GM18868 (cell line): ENCODE data around the gene RLN3.
"Not testable (repeated sequence)": the region's sequence is repeated elsewhere in the genome, so short reads cannot be mapped to it uniquely, and the experiment has no call there.

Experiments
- ATAC-seq: cut with Tn5 transposase; IDR thresholded peaks from one replicate; pipeline ENCODE4 v1.9.1; 2021; ENCODE audit warnings: mild to moderate bottlenecking, moderate library complexity; ENCODE audit not compliant: unreplicated experiment

RLN3 gene

DNA sequence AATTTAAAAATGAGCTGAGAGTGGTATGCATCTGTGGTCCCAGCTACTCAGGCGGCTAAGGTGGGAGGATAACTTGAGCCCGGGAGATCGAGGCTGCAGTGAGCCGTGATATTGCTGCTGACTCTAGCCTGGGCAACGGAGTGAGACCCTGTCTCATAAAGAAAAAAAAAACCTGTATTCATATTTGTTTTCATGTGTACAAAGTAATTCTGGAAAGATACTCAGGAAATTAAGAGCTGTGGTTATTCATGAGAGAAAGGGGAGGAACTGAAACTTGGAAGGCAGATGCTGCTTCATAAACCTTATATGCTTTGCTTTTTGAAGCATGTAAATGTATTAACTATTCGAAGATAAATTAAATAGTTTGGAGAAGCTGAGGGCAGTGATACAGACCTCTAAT is 8.8 kb upstream of the RLN3 start:
- ATAC-seq: no peak

DNA sequence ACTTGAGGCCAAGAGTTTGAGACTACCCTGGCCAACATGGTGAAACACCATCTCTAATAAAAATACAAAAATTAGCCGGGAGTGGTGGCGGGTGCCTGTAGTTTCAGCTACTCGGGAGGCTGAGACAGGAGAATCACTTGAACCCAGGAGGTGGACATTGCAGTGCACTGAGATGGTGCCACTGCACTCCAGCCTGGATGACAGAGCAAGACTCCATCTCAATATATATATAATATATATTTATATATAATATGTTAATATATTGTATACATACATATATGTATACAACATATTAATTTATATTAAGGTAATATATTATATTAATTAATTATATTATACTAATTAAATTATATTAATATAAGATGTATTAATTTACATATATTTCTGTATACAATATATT is 8.2 kb upstream of the RLN3 start:
- not testable (repeated sequence) for ATAC-seq

DNA sequence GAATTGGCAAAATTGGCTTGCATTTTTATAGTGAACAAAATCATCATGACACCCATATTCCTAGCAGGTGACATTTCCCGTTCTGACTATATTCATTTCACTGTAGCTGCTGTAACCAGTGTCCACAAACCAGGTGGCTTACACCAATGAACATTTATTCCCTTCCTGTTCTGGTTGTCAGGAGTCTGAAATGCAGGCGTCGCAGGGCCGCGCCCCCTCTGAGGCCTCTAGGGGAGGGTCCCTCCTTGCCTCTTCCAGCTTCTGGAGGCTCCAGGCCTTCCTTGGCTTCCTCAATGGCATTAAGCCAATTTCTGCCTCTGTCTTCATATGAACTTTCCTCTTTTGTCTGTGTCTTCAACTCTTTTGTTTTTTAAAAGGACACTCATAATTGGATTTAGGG is 6.5 kb upstream of the RLN3 start:
- ATAC-seq: no peak

DNA sequence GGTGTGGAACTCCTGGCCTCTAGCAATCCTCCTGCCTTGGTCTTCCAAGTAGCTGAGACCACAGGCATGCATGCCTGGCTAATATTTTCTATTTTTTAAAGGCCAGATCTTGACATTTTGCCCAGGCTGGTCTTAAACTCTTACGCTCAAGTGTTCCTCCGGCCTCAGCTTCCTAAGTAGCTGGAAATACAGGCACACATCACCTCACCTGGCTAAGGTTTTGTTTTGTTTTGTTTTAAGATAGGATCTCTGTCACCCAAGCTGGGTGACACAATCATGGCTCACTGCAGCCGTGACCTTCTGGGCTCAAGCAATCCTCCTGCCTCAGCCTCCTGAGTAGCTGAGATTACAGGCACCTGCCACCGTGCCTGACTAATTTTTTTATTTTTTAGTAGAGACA is 5.5 kb upstream of the RLN3 start:
- ATAC-seq: no peak

DNA sequence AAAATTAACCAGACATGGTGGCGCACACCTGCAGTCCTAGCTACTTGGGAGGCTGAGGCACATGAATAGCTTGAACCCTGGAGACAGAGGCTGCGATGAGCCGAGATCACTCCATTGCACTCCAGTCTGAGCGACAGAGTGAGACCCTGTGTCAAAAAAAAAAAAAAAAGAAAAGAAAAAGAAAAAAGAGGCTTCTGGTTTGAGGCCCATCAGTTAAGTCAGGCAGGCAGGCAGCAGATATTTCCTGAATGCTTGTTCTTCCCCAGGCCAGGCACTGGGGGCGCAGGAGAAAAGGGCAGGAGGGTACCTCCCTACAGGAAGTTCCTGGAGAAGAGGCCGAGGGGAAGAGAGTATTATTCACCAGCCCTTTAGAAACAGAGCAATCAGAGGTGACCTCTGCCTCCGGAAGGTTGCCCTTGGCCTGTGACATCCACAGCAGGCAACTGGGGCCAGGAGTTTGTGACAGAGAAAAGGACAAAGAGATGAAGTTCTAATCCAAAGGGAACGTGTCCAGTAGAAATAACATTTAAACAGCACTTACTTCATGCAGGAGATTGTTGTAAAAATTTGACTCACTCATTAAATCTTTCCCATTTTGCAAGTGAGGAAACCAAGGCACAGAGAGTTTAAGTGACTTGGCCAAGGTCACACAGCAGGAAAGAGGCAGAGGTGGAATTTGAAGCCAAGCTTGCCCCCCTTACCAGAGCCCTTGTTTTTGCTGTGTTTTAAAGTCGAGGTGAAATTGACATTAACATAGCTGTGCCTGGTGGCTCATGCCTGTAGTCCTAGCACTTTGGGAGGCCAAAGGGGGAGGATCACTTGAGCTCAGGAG is 4.3 kb upstream of the RLN3 start:
- no peak for ATAC-seq

DNA sequence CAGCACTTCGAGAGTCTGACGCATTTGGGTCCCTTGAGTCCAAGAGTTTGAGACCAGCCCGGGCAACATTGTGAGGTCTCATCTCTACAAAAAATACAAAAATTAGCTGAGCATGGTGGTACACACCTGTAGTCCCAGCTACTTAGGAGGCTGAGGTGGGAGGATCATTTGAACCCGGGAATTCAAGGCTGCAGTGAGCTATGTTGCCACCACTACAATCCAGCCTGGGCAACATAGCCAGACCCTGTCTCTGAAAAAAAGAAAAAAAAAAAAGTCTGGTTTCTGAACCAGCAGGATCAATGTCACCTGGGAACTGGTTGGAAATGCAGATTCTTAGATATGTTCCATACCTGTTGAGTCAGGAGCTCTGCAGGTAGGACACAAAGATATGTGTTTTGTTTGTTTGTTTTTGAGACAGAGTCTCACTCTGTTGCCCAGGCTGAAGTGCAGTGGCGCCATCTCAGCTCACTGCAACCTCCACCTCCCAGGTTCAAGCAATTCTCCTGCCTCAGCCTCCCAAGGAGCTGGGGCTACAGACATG is 1.2 kb upstream of the RLN3 start:
- not testable (repeated sequence) for ATAC-seq

DNA sequence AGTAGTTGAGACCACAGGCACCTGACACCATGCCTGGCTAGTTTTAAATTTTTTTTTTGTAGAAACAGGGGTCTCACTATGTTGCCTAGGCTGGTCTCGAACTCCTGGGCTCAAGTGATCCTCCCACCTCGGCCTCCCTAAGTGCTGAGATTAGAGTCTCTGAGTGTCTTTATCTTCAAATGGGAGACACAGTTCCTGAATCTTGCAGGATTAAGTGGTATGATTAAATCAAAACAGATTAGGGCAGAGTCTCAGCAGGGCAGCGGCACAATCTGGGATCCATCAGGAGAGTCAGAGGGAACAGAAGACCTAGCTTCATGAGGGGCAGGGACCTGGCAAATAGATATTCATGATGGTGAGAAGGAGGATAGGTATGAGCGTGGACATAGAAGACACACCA is 953 bp downstream of the RLN3 start:
- ATAC-seq: no peak

DNA sequence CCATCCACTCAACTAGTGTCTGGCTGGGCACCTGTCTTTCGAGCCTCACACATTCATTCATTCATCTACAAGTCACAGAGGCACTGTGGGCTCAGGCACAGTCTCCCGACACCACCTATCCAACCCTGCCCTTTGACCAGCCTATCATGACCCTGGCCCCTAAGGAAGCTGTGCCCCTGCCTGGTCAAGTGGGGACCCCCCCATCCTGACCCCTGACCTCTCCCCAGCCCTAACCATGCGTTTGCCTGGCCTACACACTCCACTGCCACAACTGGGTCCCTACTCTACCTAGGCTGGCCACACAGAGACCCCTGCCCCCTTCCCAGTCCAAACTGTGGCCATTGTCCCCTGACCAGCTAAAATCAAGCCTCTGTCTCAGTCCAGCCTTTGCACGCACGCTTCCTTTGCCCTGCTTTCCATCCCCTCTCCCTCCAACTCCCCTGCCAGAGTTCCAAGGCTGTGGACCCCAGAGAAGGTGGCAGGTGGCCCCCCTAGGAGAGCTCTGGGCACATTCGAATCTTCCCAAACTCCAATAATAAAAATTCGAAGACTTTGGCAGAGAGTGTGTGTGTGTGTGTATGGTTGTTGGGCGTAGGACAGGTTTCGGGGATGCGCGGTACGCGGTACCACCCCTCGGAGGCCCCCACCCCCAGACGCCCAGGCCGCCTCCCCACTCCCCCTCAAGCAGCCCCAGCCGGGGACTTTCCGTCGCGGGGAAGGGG is 3.2 kb downstream of the RLN3 start:
- ATAC-seq: no peak

DNA sequence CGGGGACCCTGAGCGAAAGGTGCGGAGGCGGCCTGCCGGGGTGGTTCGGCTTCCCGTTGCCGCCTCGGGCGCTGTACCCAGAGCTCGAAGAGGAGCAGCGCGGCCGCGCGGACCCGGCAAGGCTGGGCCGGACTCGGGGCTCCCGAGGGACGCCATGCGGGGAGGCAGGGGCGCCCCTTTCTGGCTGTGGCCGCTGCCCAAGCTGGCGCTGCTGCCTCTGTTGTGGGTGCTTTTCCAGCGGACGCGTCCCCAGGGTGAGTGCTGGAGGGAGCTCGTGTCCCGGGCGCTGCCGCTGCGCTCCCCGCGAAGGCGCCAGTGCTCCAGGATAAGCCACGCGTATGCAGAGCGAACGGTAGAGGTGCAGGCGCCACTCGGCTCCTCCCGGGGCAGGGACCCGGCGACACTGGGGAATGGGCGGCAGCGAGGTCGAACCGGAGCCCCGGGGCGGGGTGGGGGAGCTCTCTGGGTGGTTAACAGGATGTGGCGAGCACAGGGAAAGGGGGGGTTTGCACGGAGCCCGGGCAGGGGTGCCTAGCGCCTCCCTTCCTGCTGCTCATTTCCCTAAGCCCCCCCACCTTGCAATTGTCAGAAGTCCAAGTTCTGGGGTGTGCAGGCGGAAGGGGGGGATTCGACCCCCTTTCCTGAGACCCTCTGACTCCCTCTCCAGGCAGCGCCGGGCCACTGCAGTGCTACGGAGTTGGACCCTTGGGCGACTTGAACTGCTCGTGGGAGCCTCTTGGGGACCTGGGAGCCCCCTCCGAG is 4.0 kb downstream of the RLN3 start, which contains the start of gene IL27RA:
IL27RA (plus strand) TSS at position 44 of the 762 bp plus-strand sequence; CDS start at position 155, 111 bp downstream.
- peak; percentile 50 for ATAC-seq

DNA sequence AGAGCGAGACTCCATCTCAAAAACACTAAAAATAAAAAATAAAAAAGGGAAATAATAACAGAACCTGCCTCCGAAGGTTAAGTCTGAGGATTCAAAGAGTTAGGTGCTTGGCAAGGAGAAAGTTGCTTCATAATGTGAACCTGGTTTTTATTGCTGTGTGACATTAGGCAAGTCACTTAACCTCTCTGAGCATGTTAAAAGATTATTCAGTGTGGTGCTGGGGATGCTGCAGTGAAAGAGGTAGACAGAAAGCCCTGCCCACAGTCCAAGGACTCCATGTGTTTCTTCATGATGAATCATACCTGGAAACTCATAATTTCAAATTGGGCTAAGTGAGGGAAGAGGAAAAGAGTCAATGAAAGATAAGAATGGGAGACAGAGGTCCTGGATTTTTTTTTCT is 6.0 kb downstream of the RLN3 start:
- ATAC-seq: no peak

DNA sequence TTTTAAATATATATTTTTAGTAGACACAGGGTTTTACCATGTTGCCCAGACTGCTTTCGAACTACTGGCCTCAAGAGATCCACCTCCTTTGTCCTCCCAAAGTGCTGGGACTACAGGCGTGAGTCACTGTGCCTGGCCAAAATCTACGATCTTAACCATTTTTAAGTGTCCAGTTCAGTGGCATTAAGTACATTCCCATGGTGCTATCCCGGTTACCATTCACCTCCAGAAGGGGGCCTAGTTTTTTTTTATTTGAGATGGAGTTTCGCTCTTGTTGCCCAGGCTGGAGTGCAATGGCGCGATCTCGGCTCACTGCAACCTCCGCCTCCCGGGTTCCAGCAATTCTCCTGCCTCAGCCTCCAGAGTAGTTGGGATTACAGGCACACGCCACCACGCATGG is 7.2 kb downstream of the RLN3 start:
- ATAC-seq: not testable (repeated sequence)

DNA sequence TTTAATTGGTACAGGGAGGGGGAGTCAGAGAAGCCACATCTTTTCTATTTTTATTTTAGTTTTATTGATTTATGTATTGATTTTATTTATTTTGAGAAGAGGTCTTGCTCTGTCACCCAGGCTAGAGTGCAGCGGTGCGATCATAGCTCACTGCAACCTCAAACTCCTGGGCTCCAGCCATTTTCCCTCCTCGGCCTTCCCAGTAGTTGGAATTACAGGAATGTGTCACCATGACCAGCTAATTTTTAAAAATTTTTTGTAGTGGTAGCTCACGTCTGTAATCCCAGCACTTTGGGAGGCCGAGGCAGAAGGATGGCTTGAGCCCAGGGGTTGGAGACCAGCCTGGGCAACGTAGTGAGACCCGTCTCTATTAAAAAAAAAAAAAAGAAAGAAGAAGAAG is 7.8 kb downstream of the RLN3 start:
- no peak for ATAC-seq

DNA sequence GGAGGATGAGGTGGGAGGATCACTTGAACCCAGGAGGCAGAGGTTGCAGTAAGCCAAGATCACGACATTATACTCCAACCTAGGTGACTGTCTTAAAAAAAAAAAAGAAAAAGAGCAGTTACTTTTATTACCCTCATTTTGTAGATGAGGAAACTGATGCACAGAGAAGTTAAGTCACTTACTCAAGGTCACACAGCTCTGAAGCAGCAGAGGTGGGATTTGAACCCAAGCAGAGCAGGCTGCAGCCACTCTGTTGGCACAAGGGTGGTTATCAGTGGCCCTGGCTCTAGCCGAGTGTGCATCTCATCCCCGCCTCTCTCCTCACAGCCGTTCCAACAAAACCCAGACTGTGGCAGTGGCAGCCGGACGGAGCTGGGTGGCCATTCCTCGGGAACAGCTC is 11.2 kb downstream of the RLN3 start:
- ATAC-seq: no peak

DNA sequence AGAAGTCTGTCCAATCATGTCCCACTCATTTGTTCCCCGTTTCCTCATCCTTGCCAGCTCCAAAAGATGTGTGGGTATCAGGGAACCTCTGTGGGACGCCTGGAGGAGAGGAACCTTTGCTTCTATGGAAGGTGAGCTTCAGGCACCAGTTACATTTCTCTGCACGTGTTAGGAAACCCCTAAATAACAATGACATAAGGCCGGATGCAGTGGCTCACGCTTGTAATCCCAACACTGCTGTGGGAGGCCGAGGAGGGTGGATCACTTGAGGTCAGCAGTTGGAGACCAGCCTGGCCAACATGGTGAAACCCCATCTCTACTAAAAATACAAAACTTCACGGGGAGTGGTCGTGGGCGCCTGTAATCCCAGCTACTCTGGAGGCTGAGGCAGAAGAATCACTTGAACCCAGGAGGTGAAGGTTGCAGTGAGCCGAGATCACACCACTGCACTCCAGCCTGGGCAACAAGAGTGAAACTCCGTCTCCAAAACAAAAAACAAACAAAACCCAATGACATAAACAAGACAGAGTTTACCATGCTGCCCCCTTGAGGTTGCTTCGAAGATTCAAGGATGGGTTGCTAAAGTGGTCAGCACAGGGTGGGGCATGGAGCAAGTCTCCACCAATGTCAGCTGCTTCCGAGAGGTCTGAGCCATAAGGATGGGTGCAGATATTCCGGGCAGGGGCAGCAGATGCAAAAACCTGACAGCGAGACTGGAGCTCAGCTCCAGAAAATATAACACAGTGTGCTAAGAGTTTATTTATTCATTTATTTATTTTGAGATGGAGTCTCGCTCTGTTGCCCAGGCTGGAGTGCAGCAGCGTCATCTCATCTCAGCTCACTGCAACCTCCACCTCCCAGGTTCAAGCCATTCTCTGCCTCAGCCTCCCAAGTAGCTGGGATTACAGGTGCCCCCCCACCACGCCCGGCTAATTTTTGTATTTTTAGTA is 15.0 kb downstream of the RLN3 start:
- ATAC-seq: not testable (repeated sequence)

DNA sequence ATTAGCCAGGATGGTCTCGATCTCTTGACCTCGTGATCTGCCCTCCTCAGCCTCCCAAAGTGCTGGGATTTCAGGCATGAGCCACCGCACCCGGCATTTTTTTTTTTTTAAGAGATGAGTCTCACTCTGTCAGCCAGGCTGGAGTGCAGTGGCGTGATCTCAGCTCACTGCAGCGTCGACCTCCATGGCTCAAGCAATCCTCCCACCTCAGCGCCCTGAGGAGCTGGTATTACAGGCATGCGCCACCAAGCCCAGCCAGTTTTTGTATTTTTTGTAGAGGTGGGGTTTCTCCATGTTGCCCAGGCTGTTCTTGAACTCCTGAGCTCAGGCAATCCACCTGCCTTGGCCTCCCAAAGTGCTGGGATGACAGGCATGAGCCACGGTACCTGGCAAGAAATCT is 19.9 kb downstream of the RLN3 start:
- not testable (repeated sequence) for ATAC-seq

DNA sequence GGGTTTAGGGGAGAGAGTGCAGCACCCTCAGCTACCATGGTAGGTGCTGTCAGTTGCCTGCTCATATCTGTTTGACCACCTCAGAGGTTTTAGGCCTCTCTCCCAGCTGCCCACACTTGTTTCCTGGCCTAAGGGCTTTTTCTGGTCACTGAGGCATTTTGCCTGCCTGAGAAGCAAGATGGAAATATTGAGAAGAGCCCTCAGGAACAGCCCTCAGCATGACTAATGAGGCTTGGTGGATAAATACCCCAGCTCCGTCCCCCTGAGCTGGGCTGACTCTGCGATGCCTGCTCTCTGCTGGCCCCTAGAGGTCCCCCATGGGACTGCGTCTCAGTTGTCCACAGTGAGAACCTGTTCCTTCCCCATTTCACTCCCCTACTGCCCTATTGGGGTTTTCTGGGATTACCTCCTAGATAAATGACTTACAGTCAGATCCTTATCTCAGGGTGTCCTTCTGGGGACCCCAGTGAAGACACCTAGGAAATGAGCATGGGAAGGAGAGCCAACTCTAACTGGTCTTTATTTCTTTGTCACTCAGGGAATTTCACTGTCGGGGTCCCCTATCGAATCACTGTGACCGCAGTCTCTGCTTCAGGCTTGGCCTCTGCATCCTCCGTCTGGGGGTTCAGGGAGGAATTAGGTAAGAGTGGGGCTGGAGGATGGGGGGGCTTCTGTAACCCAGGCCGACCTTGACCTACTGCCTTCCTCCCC is 20.6 kb downstream of the RLN3 start:
- ATAC-seq: no peak

DNA sequence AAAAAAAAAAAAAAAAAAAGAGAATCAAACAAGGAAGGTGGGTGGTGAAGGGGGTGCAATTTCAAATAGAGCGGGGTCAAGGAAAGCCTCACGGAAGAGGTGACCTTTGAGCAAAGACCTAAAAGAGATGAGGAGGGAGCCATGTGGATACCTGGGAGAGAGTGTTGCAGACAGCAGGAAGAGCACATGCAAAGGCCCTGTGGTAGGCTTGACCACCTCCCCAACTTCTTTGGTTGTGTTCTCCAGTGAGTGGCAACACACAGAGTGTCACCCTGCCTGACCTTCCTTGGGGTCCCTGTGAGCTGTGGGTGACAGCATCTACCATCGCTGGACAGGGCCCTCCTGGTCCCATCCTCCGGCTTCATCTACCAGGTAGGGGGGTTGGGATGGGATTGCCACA is 22.6 kb downstream of the RLN3 start:
- ATAC-seq: no peak

DNA sequence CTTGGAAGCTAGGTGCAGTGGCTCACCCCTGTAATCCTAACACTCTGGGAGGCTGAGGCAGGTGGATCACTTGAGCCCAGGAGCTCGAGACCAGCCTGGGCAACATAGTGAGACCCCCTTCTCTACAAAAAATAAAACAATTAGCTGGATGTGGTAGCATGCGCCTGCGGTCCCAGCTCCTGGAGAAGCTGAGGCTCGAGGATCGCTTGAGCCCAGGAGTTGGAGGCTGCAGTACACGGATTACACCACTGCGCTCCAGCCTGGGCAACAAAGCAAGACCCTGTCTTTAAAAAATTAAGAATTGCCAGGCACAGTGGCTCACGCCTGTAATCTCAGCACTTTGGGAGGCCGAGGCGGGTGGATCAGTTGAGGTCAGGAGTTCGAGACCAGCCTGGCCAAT is 23.0 kb downstream of the RLN3 start:
- ATAC-seq: not testable (repeated sequence)

DNA sequence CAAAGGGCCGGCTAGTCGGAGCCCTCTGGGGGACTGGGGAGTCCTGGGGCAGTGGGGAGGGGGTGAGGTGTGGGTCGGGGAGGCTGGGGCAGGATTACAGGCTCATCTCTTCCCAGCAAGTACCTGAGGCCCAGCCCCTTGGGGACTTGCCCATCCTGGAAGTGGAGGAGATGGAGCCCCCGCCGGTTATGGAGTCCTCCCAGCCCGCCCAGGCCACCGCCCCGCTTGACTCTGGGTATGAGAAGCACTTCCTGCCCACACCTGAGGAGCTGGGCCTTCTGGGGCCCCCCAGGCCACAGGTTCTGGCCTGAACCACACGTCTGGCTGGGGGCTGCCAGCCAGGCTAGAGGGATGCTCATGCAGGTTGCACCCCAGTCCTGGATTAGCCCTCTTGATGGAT is 24.0 kb downstream of the RLN3 start:
- no peak for ATAC-seq

DNA sequence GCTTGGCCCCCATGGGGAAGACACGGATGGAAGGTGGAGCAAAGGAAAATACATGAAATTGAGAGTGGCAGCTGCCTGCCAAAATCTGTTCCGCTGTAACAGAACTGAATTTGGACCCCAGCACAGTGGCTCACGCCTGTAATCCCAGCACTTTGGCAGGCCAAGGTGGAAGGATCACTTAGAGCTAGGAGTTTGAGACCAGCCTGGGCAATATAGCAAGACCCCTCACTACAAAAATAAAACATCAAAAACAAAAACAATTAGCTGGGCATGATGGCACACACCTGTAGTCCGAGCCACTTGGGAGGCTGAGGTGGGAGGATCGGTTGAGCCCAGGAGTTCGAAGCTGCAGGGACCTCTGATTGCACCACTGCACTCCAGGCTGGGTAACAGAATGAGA is 24.5 kb downstream of the RLN3 start:
- ATAC-seq: no peak
